AG09309 (cell line): Measurements from ENCODE around the gene SORCS3.

Source experiments
- DNase-seq: peaks from one replicate; pipeline ENCODE4 v3.0.0-alpha.2; 2010; ENCODE audit warnings: low read depth
- H3K4me3 ChIP-seq: 2 replicates; pipeline ENCODE4 v1.5.1; 2011; ENCODE audit warnings: mild to moderate bottlenecking, low read depth, low read length, moderate library complexity; ENCODE audit not compliant: control insufficient read depth
- TF ChIP-seq, protein P1 (sequence below): IDR thresholded peaks from 2 replicates; pipeline ENCODE4 v1.5.1; 2011; ENCODE audit warnings: mild to moderate bottlenecking, low read depth, low read length, inconsistent platforms; ENCODE audit not compliant: insufficient read depth, control insufficient read depth; ENCODE audit errors: missing control alignments

SORCS3 gene

DNA sequence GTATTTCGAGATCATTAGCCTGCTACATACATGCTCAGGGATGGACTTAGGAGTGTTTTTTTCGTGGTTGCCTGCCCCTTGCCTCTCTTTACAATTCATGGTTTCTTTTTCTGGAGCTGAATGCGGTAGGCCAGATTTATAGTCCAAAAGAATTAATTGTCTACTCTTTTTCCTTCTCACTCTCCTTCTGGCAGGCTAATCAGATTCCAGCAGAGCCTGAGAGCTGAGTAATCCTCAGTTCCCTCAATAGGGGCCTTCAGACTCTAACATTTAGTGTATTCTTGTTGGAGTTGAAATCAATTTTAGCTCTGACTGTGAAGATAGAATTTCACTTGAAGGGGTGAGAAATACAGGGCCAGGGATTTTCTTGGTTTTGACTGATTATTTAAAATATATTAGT is 16.4 kb downstream of the SORCS3 start:
- no peak overlapping the region for H3K4me3 ChIP-seq
- TF ChIP-seq, protein P1, sequence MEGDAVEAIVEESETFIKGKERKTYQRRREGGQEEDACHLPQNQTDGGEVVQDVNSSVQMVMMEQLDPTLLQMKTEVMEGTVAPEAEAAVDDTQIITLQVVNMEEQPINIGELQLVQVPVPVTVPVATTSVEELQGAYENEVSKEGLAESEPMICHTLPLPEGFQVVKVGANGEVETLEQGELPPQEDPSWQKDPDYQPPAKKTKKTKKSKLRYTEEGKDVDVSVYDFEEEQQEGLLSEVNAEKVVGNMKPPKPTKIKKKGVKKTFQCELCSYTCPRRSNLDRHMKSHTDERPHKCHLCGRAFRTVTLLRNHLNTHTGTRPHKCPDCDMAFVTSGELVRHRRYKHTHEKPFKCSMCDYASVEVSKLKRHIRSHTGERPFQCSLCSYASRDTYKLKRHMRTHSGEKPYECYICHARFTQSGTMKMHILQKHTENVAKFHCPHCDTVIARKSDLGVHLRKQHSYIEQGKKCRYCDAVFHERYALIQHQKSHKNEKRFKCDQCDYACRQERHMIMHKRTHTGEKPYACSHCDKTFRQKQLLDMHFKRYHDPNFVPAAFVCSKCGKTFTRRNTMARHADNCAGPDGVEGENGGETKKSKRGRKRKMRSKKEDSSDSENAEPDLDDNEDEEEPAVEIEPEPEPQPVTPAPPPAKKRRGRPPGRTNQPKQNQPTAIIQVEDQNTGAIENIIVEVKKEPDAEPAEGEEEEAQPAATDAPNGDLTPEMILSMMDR = no peak
- DNase-seq = no peak

DNA sequence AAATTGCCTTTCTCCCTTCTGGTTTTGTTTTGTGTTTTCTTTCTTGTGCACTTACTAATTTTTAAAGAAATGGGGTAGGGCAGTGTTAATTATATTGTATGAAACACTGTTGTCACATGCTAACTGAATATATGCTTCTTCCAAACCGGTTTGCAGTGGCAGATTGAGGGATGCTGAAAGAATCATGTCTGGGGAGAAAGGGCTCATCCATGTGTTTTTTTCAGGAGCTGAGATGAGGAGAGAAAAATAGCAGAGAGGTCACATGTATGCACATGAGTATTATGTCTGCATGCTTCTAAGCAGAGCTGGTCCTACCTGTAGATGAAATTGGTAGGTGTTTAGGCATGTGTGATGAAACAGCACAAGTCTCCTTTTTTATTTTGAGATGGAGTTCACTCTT is 17.0 kb downstream of the SORCS3 start:
- TF ChIP-seq, protein P1 = no peak
- no peak for DNase-seq
- H3K4me3 ChIP-seq = no peak overlapping the region

DNA sequence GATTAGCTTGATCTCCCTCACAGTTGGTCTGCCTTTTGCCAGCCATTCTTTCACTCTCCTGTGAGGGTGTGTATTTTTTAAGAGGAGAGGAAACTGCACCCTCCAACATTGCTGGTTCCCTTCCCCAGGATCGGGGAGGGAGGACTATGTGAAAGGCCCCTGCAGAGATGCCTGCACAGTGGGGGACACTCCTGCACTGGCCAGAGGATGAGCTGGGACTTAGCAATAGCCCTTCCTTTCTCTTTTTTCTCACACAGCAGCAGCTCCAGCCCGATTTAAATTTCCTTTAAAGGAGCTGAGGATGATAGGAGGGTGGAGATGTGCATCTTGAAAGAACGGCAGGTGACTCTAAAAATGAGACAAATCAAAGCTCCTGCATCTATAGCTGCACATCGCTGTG is 18.7 kb downstream of the SORCS3 start:
- DNase-seq = no peak
- TF ChIP-seq, protein P1 = no peak
- H3K4me3 ChIP-seq = no peak overlapping the region

DNA sequence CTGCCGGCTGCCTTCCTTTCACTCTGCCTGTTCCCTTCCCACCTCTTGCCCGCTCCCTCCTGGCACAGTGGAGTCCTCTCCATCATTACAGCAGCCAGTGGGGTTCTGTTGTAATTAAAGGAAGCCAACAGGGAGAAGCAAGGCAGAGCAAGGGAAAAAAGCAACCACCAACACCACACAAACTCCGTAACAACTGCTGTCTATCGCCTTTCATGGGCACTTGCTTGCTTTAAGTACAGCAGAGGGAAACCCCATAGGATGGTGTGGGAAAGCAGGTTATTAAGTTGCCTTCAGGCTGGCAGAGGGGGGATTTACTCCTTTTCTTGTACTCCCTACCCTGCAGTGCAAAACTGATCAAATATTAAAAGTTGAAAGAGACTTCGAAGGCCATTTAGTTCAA is 22.0 kb downstream of the SORCS3 start:
- DNase-seq = no peak
- H3K4me3 ChIP-seq = no peak overlapping the region

DNA sequence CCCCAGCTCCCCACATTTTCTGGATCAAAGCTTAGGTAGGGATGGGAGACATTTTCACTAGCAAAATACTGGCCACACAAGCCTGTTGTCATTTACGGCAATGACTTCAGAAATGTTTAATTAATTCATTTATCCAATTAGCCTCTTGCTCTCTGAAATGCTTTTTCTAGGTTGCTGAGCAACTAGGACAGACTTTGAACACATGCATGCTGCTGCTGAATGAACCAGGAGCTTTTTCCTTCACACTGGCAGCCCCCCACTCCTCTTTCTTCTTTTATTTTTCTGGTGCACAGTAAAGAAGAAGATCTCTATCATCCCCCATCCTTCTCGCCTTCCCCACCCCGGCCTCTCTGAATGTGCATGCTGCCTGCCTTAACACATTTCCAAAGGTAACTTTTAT is 22.5 kb downstream of the SORCS3 start:
- no peak overlapping the region for H3K4me3 ChIP-seq
- DNase-seq = no peak
- TF ChIP-seq, protein P1 = no peak

More for the DNA sequence above, 22.0 kb downstream of the SORCS3 start:
- TF ChIP-seq, protein P1 = no peak

DNA sequence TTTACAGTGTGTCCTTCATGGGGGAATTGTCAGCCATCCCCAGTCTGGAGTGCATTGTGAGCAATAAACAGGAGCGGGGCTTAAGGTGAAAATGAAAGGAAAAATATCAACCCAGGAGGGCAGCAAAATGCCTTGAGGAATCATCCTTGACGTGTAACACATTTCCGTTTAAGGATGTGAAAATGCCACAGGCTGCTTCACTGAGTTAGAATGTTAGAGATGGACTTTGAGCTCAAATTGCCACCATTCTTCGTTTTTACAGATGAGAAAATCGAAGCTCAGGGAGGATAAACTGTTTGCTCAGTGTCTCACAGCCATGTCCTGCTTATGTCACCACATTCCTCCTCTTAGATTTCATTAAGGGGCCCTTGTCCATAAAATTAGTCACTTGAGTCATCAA is 23.1 kb downstream of the SORCS3 start:
- no peak for DNase-seq
- TF ChIP-seq, protein P1 = no peak
- H3K4me3 ChIP-seq = no peak overlapping the region

DNA sequence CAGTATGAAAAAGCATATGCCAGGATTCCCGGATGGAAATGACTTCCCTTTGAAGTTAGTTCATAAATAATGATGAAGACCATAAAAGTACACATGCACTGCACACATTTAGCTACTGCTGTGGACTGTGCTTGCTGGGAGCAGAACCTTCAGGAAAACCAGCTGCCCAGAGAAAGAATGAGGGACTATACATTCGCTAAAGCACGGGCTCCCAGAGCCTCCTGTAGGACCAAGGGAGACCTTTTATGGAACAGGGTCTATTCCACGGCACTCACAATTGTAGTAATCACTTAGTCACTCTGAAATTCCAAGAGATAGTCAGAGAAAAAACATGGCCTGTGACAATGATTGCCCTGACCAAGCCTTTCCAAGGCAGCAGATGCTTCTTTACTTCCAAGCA is 24.1 kb downstream of the SORCS3 start:
- no peak for DNase-seq
- no peak overlapping the region for H3K4me3 ChIP-seq
- TF ChIP-seq, protein P1 = no peak
